Middle frontal gyrus (tissue), 1 donor: Measurements from ENCODE around the gene CBS.
"Not testable (repeated sequence)": the region's sequence is repeated elsewhere in the genome, so short reads cannot be mapped to it uniquely, and the experiment has no call there.

Source experiments
- DNase-seq: peaks from one replicate; pipeline ENCODE4 v3.0.0-alpha.2; 2015; ENCODE audit warnings: low spot score; ENCODE audit errors: extremely low spot score

Gene CBS

GRCh38 chr21:43025636-43026180 lies 49.9 kb downstream of the CBS start:
- DNase-seq = no peak

GRCh38 chr21:43024439-43025136 lies 51.0 kb downstream of the CBS start:
- DNase-seq = no peak

DNA sequence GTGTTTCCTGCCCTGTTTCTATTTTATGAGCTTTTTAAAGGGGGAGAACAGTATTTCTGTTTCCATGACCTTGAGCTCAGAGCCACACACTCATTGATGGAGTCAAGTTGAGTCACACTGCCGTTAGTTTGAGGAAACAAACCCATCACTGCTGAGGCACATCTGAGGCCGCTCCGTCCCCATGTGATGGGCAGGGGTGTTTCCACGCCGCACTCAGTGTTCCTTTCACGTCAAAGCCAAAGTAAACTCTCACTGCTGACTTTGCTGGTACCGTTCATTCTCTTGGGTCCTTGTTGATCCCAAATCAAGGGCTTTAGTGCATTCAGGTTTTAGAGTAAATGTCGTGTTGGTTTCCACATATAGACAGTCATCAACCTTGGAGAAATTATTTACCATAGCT lies 52.5 kb downstream of the CBS start:
- no peak for DNase-seq

DNA sequence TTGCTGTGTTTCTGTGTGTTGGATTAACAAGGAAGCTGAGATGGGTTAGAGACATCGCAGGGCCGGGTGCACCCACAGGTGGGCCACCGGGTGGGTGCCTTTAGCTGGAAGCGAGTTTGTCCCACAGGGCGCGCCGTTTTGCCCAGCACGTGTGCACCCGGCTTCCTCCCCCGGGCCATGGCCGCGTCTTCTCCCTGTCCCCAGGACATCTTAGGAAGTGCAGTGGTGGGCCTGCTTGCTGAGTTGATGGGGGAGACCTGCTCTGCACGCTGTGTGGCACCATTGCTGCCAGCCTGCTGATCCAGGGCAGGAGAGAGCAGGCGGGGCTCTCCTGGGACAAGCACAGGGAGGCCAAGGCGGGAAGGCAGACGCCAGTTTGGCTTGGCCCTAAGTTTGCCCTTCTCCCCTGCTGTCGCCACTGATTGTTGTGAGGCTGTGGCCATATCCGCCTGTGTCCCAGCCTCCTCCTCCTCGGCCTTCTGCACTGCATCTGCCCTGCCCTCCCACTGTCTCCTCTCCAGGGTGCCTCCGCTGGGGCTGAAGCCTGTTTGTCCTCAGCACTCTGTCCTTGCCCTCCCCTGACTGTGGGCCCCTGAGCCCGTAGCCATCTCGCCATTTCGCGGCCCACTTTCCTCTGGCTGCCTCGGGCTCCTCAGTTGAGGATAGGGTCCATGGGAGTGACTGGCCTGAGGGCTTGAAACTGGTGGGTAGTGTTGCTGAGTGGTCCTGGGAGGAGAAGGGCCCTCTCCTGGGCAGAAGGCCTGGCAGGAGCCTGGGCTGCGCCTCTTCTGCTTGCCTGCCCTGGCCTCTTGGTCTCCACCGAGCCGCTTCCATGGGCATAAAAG lies 53.7 kb downstream of the CBS start:
- DNase-seq = no peak

DNA sequence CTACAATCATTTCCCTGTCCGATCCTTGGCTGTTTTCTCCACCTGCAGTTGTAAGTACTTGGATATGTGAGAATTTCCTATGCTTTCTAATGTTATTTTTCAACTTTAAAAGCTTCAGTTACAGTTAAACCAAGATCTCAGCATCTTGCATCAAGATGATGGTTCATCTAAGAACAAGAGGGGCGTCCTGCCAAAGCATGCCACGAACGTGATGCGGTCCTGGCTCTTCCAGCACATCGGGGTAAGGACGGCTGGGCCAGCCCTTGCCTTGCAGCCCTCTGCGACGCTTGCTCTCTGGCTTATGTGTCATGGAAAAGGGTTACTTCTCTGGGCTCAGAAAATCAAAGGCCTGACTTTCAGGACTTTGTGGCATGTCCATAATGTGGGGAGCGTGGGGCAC lies 54.4 kb downstream of the CBS start:
- no peak for DNase-seq

- DNase-seq = no peak
These were observed 54.9 kb downstream of the CBS start for GRCh38 chr21:43020771-43021170.

GRCh38 chr21:43020177-43020576 lies 55.5 kb downstream of the CBS start:
- DNase-seq = no peak

DNA sequence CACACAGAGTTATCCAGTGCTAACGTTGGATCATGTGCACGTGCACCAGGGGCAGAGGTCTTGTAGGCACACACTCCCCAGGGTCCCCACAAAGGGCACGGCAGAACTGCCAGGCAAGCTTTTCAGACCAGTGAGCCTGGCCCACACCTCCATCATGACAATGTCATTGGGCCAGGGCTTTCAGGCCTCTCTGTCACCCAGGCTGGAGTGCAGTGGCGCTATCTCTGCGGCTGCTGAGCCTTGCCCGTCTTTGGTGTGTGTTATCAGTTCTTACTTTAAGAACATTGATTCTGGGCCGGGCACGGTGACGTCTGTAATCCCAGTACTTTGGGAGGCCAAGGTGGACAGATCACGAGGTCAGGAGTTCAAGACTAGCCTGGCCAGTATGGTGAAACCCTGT lies 57.1 kb downstream of the CBS start:
- no peak for DNase-seq

DNA sequence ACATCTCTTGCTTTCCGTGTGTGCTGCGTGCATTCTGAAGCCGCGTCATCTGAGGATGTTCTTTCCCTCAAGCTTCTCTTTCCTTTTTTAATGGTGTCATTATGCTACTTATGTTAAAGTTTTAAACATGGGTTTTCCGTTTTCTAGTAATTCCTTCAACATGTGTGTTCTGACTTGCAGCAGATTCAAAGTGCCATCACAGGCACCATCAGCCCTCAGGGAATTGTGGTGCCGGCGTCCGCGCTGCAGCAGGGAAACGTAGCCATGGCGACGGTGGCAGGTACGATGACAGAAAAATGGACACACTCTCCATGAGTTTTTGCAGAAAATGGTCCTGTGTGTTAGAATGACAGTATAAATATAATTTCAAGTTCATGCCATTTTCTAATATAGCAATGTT lies 58.9 kb downstream of the CBS start:
- DNase-seq = no peak

DNA sequence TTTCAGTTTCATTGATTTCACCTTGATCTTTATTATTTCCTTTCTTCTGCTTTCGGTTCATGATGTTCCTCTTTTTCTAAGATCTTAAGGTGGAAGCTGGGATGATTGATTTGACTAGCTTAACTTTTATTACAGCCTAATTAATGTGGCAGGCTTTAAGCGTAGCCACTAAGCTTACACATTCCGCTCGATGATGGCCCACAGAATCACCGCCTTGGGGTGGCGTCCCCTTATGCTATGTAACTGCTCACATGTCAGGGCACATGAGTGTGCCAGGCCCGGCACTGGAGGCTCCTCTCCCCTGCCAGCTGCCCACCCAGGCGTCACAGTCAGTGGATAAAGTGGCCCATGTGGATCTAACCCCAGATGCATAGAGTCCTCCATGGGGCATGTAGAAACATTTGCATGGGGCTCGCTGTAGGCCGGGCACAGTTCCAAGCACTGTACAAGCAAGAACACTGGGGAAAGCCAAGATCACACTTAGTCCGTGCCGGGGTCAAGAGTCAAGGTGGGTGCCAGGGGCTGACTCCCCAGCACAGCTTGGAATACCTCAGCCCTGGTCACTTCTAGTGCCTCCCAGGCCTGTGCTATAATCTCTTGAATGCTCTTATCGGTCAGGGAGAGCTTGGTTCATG lies 59.6 kb downstream of the CBS start:
- no peak for DNase-seq

GRCh38 chr21:43012596-43012995 lies 63.0 kb downstream of the CBS start:
- DNase-seq = no peak

- DNase-seq = no peak
These were observed 68.8 kb downstream of the CBS start for GRCh38 chr21:43006874-43007208.

GRCh38 chr21:43006051-43006873 lies 69.4 kb downstream of the CBS start:
- not testable (repeated sequence) for DNase-seq

GRCh38 chr21:43005635-43006034 lies 70.0 kb downstream of the CBS start:
- no peak for DNase-seq

GRCh38 chr21:43004926-43005325 lies 70.7 kb downstream of the CBS start:
- no peak for DNase-seq
